RPMI8226 (cell line): ENCODE data around the gene THEM5.

ENCODE experiments used
- DNase-seq: peaks from one replicate; pipeline ENCODE4 v3.0.0-alpha.2; 2015

Gene THEM5

DNA sequence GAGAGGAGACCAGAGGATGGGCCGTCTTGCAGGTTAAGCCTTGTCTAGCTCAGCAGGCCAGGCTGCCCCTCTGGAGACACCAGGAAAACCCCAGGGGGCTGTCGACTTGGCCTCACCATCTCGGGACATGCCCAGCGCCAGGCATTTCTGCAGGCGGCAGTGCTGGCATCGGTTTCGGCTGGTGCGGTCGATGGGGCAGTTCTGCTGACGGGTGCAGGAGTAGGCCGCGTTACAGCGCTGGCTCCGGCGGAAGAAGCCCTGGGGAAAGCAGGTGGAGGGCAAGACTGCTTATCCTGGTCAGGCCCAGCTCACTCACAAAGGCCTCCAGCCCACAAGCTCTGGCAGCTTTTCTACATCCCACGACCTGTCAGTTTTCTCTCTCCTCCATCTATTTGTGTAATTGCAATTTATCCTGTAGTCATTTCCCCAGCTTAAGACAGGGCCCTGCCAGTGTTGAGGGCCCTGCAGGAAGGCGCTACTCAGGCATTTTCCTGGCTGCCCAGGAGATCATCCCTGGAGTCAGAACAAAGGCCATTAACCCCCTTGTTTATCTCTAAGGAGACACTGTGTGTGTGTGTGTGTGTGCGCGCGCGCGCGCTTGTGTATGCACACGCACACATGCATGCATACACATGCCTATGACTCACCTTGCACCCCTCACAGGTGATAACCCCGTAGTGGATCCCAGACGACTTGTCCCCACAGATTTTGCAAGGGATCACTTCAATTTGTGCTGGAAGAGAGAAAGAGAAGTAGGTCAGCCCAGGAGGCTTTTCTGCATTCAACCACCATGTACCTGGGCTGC lies 36.8 kb downstream of the THEM5 start:
- DNase-seq, result peak; percentile 43

GRCh38 chr1:151815716-151816327 lies 37.7 kb downstream of the THEM5 start:
- DNase-seq, result peak; percentile 96

DNA sequence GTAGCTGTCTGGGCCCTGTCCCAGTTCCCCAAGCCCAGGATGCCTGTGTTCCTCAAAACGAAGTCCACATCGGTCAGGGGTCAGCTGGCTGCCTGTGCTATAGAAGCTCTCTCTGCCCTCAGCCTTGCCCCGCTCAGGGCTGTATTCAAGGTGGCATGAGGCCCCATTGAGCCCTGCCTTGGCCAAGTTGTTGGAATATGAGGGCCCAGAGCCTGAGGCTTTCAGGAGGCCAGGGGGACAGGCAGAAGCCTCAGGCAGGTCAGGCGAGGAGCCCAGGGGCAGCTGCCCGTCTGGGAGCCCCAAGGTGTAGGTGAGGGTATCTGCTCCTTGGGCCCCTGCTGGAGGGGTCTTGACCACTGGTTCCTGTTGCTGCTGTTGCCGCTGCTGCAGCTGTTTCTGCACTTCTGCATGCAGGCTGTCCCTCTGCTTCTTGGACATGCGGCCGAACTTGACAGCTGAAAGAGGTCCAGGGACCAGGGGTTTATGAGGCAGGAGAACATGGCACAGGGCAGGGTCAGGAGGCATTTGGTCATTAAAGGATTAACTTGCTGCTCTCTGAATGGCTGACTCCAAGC lies 38.5 kb downstream of the THEM5 start:
- no peak for DNase-seq

GRCh38 chr1:151814426-151814825 lies 39.1 kb downstream of the THEM5 start:
- no peak for DNase-seq

DNA sequence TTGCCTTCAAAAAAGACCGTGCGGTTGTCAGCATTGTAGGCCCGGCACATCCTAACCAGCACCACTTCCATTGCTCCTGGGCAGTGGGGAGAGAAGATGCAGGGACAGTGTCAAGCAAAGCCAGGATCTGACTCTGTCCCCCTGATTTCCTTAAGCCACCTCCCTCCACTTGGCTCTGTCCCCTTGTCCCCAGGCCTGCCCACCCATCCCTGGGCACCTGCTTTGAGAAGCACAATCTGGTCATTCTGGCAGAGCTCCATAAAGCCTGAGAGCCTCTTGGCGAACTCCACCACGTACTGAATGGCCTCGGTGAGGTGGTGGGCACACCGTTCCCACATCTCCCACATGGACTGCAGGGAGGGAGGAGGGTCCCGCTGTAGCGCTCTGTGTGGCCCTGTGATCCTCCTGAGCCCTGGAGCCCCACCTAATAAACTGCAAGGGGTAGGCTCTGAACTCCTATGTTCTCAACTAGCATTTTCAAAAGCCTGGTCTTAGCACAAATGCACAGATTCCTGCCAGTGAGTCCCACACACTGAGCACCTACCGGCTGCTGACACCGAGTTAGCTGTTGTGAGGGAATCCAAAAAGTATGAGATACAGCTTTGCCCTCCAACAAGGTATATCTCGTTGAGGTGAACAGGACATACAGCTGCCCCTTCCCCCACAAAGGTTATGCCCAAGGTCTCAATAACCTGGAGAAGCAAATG lies 40.1 kb downstream of the THEM5 start:
- DNase-seq, result no peak

GRCh38 chr1:151811181-151811580 lies 42.3 kb downstream of the THEM5 start:
- no peak for DNase-seq

DNA sequence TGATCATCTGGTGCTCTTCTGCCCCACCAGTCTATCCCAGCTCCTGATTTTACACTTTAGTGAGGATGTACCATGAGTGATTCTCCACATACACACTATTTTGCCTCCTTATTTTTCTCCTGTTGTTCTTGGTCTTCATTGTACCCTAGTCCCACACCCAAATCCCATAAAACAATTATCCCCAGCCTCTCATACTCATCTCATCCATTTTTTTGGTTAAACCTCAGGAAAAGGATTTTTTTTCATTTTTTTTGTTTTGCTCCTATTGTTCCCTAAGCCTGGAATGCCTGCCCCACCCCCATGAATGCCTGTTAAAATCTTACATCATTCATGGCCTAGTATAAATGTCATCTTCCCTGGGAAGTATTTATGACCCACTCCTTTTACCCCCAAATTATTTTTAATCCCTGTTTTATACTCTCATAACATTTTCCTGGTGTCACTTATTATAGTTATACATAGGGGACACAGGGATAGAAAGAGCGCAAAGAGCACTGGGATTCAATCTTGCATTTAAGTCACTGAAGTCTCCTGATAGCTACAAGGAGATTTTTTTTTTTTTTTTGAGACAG lies 43.4 kb downstream of the THEM5 start:
- no peak for DNase-seq

GRCh38 chr1:151809290-151809984 lies 44.1 kb downstream of the THEM5 start:
- DNase-seq, result no peak

DNA sequence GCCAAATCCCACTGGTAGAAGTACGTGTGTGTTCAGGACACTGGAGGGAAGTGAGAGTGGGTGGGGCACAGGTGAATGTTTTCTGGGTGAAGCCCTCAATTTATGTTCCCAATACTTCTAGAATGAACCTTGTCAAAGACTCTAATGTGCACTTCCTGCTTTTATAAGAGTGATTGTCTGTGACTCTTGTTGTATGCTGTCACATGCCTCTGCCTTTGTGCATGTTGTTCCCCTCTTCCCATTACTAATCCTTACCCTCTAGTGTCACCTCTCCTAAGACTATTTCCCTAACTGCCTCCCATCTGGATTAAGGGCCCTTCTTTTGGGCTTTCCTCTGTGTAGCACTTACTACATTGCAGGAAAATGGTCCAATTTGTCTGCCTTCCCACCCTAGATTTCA lies 45.7 kb downstream of the THEM5 start:
- DNase-seq, result no peak

DNA sequence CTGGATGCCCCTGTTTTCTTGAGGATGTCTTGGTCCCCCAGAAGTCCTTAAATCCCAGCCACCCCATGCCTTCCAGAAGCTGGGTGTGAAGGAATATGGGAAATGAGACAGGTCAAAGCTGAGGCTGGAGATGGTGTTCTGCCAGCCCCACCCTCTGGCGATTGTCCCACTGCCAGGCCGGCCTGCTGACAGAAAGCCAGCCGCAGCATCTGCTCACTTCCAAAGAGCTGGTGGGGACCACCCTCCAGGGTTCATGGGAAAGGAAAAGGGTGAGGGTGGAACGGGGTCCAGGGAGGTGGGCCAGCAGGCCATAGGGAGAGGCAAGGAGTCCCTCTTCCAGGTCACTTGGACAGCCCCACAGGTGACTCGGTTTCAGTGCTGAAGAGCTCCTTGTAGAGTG lies 46.4 kb downstream of the THEM5 start:
- DNase-seq, result no peak

- no peak for DNase-seq
Observed at GRCh38 chr1:151806170-151806569, 47.3 kb downstream of the THEM5 start.

- no peak for DNase-seq
Observed at GRCh38 chr1:151805066-151805820, 48.3 kb downstream of the THEM5 start, which contains the start of gene LINGO4. LINGO4 (minus strand) TSS chr1:151805419; CDS start chr1:151802704, 2,715 bp downstream.

DNA sequence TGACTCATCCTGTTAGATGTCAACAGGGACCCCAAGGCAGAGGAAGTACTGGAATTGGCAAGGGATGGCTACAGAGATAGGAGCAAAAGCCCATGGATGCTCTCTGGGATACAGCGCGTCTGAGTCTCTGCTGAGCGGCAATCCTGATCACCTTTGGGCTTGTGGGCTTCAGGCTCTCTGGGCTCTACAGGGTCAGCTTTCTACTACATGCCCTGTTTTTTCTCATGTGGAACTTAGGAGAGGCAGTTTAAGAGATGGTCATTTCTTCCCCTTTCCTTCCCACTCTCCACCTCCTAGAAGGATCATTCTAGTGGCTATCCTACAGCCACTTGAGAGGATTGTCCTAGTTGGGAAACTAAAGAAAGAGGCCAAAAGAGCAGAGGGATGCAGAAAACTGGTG lies 49.6 kb downstream of the THEM5 start:
- DNase-seq, result no peak

GRCh38 chr1:151803164-151803563 lies 50.3 kb downstream of the THEM5 start:
- DNase-seq, result no peak

GRCh38 chr1:151802372-151802771 lies 51.1 kb downstream of the THEM5 start:
- no peak for DNase-seq

- no peak for DNase-seq
Observed at GRCh38 chr1:151801846-151802245, 51.7 kb downstream of the THEM5 start.

GRCh38 chr1:151801310-151801820 lies 52.1 kb downstream of the THEM5 start:
- DNase-seq, result no peak

DNA sequence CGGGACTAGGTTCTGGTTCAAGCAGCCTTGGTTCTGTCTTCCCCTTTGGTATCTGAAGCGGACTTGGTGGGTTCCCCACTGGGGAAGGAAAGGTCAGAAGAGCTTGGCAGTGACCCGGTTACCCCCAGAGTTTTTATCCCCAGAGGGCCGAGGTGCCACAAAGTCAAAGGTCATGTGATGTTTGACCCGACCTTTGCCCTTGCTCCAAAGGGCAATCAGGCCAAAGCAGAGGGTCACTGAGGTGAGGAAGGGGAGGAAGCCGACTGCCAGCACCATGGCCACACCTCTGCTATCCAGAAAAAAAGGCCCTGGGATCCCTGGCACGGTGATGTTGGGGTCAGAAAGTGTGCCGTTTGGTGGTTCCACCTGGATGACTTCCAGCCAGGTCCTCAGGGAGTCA lies 52.7 kb downstream of the THEM5 start:
- no peak for DNase-seq

GRCh38 chr1:151799179-151800022 lies 54.1 kb downstream of the THEM5 start:
- DNase-seq, result no peak

DNA sequence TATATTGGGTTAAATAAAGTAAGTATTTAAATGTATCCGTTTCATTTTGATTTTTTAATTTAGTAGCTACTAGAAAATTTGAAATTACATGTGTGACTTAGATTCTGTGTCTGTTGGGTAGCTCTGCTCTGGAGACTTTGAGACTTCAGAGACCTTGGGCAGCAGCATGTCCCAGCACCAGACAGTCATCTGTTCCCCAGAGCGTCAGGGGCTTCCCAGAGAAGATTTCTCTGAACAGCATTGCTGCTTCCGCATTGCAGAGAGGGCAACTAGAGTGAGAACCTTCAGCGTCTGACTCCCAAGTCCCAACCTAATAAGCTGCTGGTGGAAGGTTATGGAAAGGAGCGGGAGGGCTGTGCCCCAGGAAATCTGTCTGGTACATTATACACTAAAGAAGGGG lies 54.9 kb downstream of the THEM5 start:
- DNase-seq, result no peak
